Measurements from ENCODE around the gene RIMKLB.

DNA sequence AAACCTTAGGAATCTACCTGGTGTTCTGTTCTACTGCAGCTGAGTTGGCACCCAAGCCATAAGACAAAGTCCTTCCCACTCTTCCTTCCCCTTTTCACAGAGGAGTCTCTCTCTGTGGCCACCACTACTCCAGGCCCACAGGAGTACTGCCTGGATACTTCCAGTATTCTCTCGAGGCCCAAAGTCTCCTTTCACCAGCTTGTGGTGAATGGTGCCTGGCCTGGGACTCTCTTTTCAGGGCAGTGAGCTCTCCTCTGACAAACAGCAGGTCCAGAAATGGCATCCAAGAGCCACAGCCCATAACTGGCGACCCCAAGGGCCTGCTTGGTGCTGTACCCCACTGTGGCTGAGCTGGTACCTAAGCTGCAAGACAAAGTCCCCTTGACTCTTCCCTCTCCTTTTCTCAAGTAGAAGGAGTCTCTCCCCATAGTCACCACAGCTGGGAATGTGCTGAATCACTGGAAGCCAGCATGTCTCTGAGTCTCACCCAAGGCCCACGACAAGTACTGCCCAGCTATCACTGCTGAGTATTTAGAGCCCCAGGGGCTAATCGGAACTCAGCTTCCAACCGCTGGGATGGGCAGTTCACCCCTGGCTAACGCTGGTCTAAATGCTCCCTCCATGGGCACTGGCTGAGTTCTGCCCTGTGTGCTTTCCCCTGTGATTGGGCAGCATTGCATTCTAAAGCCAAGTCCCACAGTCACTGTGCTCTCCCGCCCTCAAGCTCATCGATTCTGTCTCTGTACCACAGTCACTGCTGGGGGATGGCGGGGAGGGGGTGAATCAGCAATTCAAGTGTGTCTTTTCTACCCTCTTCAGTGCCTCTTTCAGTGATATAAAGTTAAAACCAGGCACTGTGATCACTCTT is 130.7 kb downstream of the RIMKLB start:
- TF ChIP-seq EZH2 (IDR thresholded peaks at IDR 0.05; ENCODE audit: low read depth, low read length, severe bottlenecking) (no peak), POLR2A (IDR thresholded peaks at IDR 0.05; ENCODE audit: control extremely low read depth in 1 of 2, low read depth in 2 of 2, low read length in 2 of 2) (no peak), EP300 (IDR thresholded peaks at IDR 0.05; ENCODE audit: borderline replicate concordance in 1 of 2, low read depth in 2 of 2, low read length in 2 of 2) (no peak), CEBPB (IDR thresholded peaks at IDR 0.05; ENCODE audit: low read depth, low read length) (no peak), KDM1A (IDR thresholded peaks at IDR 0.05; ENCODE audit: borderline replicate concordance, low read length) (no peak), POLR2AphosphoS5 (IDR thresholded peaks at IDR 0.05; ENCODE audit: low read depth, low read length) (no peak), YY1 (IDR thresholded peaks at IDR 0.05; ENCODE audit: low read depth, low read length) (no peak), GABPA (IDR thresholded peaks at IDR 0.05; ENCODE audit: borderline replicate concordance, insufficient read depth, low read length) (no peak), CBX5 (IDR thresholded peaks at IDR 0.05; ENCODE audit: low read depth, low read length) (no peak), MAFK (IDR thresholded peaks at IDR 0.05; ENCODE audit: low read depth, low read length) (peak; percentile 66; the same call in 1 of the 2 replicates)
- TF ChIP-seq, protein P1, sequence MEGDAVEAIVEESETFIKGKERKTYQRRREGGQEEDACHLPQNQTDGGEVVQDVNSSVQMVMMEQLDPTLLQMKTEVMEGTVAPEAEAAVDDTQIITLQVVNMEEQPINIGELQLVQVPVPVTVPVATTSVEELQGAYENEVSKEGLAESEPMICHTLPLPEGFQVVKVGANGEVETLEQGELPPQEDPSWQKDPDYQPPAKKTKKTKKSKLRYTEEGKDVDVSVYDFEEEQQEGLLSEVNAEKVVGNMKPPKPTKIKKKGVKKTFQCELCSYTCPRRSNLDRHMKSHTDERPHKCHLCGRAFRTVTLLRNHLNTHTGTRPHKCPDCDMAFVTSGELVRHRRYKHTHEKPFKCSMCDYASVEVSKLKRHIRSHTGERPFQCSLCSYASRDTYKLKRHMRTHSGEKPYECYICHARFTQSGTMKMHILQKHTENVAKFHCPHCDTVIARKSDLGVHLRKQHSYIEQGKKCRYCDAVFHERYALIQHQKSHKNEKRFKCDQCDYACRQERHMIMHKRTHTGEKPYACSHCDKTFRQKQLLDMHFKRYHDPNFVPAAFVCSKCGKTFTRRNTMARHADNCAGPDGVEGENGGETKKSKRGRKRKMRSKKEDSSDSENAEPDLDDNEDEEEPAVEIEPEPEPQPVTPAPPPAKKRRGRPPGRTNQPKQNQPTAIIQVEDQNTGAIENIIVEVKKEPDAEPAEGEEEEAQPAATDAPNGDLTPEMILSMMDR (IDR thresholded peaks at IDR 0.05; ENCODE audit: control extremely low read depth in 1 of 3, insufficient read depth in 1 of 3, low read depth in 1 of 3, low read length in 3 of 3), result no peak
- TF ChIP-seq, protein P2, sequence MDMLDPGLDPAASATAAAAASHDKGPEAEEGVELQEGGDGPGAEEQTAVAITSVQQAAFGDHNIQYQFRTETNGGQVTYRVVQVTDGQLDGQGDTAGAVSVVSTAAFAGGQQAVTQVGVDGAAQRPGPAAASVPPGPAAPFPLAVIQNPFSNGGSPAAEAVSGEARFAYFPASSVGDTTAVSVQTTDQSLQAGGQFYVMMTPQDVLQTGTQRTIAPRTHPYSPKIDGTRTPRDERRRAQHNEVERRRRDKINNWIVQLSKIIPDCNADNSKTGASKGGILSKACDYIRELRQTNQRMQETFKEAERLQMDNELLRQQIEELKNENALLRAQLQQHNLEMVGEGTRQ (IDR thresholded peaks at IDR 0.05; ENCODE audit: low read length), result no peak
- TF ChIP-seq, protein P3, sequence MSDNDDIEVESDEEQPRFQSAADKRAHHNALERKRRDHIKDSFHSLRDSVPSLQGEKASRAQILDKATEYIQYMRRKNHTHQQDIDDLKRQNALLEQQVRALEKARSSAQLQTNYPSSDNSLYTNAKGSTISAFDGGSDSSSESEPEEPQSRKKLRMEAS (IDR thresholded peaks at IDR 0.05), result no peak

All from H1 (cell line).